HepG2 (cell line): ENCODE measurements around the gene NDUFAF8. TPM values are rescaled to one million over a fixed set of nuclear protein-coding genes. Genes with fewer than 3 reads are reported as not detected.

Source experiments
- FOSL1 ChIP-seq: sonication (generic); formaldehyde crosslinking; IDR thresholded peaks from 2 replicates; pipeline ENCODE4 v1.9.0; 2021; ENCODE audit warnings: missing genetic modification reagents, borderline replicate concordance
- HOXA3 ChIP-seq: sonication (generic); formaldehyde crosslinking; IDR thresholded peaks from 2 replicates; pipeline ENCODE4 v1.5.0; 2020; ENCODE audit warnings: missing genetic modification reagents
- RCOR2 ChIP-seq: IDR thresholded peaks from 2 replicates; pipeline ENCODE4 v1.6.1; 2016; ENCODE audit warnings: missing biosample characterization, missing genetic modification reagents
- RFXAP ChIP-seq: sonication (generic); formaldehyde crosslinking; IDR thresholded peaks from 2 replicates; pipeline ENCODE4 v1.4.0; 2020; ENCODE audit warnings: missing genetic modification reagents, borderline replicate concordance
- ZNF143 ChIP-seq: sonication (generic); formaldehyde crosslinking; IDR thresholded peaks from 2 replicates; pipeline ENCODE4 v1.4.0; 2020; ENCODE audit warnings: missing genetic modification reagents
- ZNF17 ChIP-seq: sonication (generic); formaldehyde crosslinking; IDR thresholded peaks from 2 replicates; pipeline ENCODE4 v1.5.0; 2020; ENCODE audit warnings: mild to moderate bottlenecking, missing genetic modification reagents
- ZNF235 ChIP-seq: sonication (generic); formaldehyde crosslinking; IDR thresholded peaks from 2 replicates; pipeline ENCODE4 v1.8.1; 2023; ENCODE audit warnings: mild to moderate bottlenecking, missing genetic modification reagents, borderline replicate concordance
- ZNF30 ChIP-seq: sonication (generic); formaldehyde crosslinking; IDR thresholded peaks from 2 replicates; pipeline ENCODE4 v1.5.0; 2020; ENCODE audit warnings: mild to moderate bottlenecking, missing genetic modification reagents
- ZNF570 ChIP-seq: sonication (generic); formaldehyde crosslinking; IDR thresholded peaks from 2 replicates; pipeline ENCODE4 v1.4.0; 2020; ENCODE audit warnings: mild to moderate bottlenecking, missing genetic modification reagents, borderline replicate concordance
- ZNF607 ChIP-seq: sonication (generic); formaldehyde crosslinking; IDR thresholded peaks from 2 replicates; pipeline ENCODE4 v1.5.1; 2020; ENCODE audit warnings: missing genetic modification reagents, mild to moderate bottlenecking, borderline replicate concordance
- ZNF674 ChIP-seq: sonication (generic); formaldehyde crosslinking; IDR thresholded peaks from 2 replicates; pipeline ENCODE4 v1.5.0; 2020; ENCODE audit warnings: low read depth, mild to moderate bottlenecking, missing genetic modification reagents
- ZNF776 ChIP-seq: sonication (generic); formaldehyde crosslinking; IDR thresholded peaks from 2 replicates; pipeline ENCODE4 v1.4.0; 2020; ENCODE audit warnings: mild to moderate bottlenecking, missing genetic modification reagents
- ZNF788 ChIP-seq: sonication (generic); formaldehyde crosslinking; IDR thresholded peaks from 2 replicates; pipeline ENCODE4 v1.5.0; 2020; ENCODE audit warnings: mild to moderate bottlenecking, missing genetic modification reagents, borderline replicate concordance
- ZNF879 ChIP-seq: sonication (generic); formaldehyde crosslinking; IDR thresholded peaks from 2 replicates; pipeline ENCODE4 v1.8.1; 2023; ENCODE audit warnings: missing genetic modification reagents
- polyA plus RNA-seq, 8 experiments: library from polyadenylated mRNA; depleted of rRNA in 3 of 8; stranded (reverse) in 7 of 8; unstranded in 1 of 8; fragments of >200 nt; fragmentation: Illumina TruSeq in 4 of 8; extraction: Trizol in 4 of 8; gene quantifications; 2 replicates each; pipeline versions ENCODE4 v1.2.1 to v1.2.3, GENCODE V29; 2011 to 2016; ENCODE audit warnings: low read depth in 4 of 8, missing spikeins in 1 of 8, mixed read lengths in 1 of 8; ENCODE audit not compliant: insufficient read depth in 1 of 8
- total RNA-seq, 5 experiments: library from RNA; depleted of rRNA; stranded (reverse); fragments of >200 nt; fragmentation: Illumina TruSeq; extraction: Trizol; gene quantifications; 2 replicates each; pipeline ENCODE4 v1.2.3, GENCODE V29; 2016; ENCODE audit warnings: low read depth in 1 of 5
- TF ChIP-seq, protein P1 (sequence below): sonication (generic); formaldehyde crosslinking; IDR thresholded peaks from 2 replicates; pipeline ENCODE4 v1.4.0; 2020; ENCODE audit warnings: missing genetic modification reagents, borderline replicate concordance
- TF ChIP-seq, protein P2 (sequence below): sonication (generic); formaldehyde crosslinking; conservative IDR thresholded peaks from 2 replicates; pipeline ENCODE4 v1.4.0; 2020; ENCODE audit warnings: missing genetic modification reagents
- TF ChIP-seq, protein P3 (sequence below): sonication (generic); formaldehyde crosslinking; IDR thresholded peaks from 2 replicates; pipeline ENCODE4 v1.4.0; 2020; ENCODE audit warnings: missing genetic modification reagents
- TF ChIP-seq, protein P4 (sequence below): sonication (generic); formaldehyde crosslinking; IDR thresholded peaks from 2 replicates; pipeline ENCODE4 v1.5.0; 2020; ENCODE audit warnings: mild to moderate bottlenecking, missing genetic modification reagents
- TF ChIP-seq, protein P5 (sequence below): sonication (generic); formaldehyde crosslinking; IDR thresholded peaks from 2 replicates; pipeline ENCODE4 v1.5.1; 2020; ENCODE audit warnings: missing genetic modification reagents, mild to moderate bottlenecking, borderline replicate concordance

Gene NDUFAF8
- total and polyA plus RNA-seq, 2 of the 13 experiments (the other 11 are each of a cell fraction or from before 2014, with no cell fraction given) = 75.6 to 233 TPM

DNA sequence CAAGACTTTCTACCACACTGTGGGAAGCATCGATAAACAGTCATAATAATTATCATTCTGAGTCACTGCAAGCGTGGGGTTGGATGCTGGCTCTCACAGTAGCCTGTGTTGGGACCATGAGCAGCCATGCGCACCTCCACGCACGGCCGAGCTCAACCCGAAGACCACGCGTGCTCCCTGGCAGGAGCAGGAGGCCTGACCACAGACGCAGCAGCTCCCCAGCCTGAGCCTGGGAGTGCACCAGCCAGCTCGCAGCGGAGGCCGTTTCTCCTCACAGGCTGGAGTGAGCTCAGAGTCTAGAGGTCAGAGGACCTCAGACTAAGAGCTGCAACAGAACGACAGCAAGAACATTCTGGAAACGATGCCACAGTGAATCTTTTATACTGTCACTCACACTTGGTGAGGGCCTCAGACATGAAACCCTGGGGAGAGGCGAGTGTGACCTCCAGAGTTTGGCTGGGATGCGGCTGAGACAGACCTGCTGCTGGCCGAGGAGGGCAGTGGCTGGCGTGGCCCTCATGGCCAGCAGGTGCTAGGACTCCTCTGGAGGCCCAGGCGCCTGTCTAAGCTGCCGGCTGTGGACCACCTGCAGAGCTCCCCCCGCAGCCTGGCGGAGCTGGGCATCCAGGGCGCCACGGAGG is 6.0 kb downstream of the NDUFAF8 start (continued):
- TF ChIP-seq, protein P1, sequence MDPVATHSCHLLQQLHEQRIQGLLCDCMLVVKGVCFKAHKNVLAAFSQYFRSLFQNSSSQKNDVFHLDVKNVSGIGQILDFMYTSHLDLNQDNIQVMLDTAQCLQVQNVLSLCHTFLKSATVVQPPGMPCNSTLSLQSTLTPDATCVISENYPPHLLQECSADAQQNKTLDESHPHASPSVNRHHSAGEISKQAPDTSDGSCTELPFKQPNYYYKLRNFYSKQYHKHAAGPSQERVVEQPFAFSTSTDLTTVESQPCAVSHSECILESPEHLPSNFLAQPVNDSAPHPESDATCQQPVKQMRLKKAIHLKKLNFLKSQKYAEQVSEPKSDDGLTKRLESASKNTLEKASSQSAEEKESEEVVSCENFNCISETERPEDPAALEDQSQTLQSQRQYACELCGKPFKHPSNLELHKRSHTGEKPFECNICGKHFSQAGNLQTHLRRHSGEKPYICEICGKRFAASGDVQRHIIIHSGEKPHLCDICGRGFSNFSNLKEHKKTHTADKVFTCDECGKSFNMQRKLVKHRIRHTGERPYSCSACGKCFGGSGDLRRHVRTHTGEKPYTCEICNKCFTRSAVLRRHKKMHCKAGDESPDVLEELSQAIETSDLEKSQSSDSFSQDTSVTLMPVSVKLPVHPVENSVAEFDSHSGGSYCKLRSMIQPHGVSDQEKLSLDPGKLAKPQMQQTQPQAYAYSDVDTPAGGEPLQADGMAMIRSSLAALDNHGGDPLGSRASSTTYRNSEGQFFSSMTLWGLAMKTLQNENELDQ (CRISPR knock-in tag) = 0 out of 2 replicates have a peak, but pooled peaks have one; percentile 6
- TF ChIP-seq, protein P2, sequence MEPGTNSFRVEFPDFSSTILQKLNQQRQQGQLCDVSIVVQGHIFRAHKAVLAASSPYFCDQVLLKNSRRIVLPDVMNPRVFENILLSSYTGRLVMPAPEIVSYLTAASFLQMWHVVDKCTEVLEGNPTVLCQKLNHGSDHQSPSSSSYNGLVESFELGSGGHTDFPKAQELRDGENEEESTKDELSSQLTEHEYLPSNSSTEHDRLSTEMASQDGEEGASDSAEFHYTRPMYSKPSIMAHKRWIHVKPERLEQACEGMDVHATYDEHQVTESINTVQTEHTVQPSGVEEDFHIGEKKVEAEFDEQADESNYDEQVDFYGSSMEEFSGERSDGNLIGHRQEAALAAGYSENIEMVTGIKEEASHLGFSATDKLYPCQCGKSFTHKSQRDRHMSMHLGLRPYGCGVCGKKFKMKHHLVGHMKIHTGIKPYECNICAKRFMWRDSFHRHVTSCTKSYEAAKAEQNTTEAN (CRISPR knock-in tag) = 0 out of 2 replicates have a peak, but pooled peaks have one; percentile 15
- TF ChIP-seq, protein P3, sequence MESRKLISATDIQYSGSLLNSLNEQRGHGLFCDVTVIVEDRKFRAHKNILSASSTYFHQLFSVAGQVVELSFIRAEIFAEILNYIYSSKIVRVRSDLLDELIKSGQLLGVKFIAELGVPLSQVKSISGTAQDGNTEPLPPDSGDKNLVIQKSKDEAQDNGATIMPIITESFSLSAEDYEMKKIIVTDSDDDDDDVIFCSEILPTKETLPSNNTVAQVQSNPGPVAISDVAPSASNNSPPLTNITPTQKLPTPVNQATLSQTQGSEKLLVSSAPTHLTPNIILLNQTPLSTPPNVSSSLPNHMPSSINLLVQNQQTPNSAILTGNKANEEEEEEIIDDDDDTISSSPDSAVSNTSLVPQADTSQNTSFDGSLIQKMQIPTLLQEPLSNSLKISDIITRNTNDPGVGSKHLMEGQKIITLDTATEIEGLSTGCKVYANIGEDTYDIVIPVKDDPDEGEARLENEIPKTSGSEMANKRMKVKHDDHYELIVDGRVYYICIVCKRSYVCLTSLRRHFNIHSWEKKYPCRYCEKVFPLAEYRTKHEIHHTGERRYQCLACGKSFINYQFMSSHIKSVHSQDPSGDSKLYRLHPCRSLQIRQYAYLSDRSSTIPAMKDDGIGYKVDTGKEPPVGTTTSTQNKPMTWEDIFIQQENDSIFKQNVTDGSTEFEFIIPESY (CRISPR knock-in tag) = peak; percentile 94
- TF ChIP-seq ZNF674 (0 out of 2 replicates have a peak, but pooled peaks have one; percentile 37), RCOR2 (CRISPR knock-in tag) (no peak), ZNF879 (CRISPR knock-in tag) (0 out of 2 replicates have a peak, but pooled peaks have one; percentile 54), ZNF143 (CRISPR knock-in tag) (0 out of 2 replicates have a peak, but pooled peaks have one; percentile 22), ZNF17 (CRISPR knock-in tag) (no peak), ZNF235 (peak; percentile 54; the same call in 1 of the 2 replicates), FOSL1 (CRISPR knock-in tag) (no peak), ZNF607 (CRISPR knock-in tag) (0 out of 2 replicates have a peak, but pooled peaks have one; percentile 25), ZNF570 (CRISPR knock-in tag) (no peak), HOXA3 (CRISPR knock-in tag) (peak; percentile 8; the same call in 1 of the 2 replicates), ZNF776 (CRISPR knock-in tag) (0 out of 2 replicates have a peak, but pooled peaks have one; percentile 39), ZNF788 (peak; percentile 17; the same call in 1 of the 2 replicates), RFXAP (CRISPR knock-in tag) (0 out of 2 replicates have a peak, but pooled peaks have one; percentile 27), ZNF30 (CRISPR knock-in tag) (no peak)
- TF ChIP-seq, protein P4, sequence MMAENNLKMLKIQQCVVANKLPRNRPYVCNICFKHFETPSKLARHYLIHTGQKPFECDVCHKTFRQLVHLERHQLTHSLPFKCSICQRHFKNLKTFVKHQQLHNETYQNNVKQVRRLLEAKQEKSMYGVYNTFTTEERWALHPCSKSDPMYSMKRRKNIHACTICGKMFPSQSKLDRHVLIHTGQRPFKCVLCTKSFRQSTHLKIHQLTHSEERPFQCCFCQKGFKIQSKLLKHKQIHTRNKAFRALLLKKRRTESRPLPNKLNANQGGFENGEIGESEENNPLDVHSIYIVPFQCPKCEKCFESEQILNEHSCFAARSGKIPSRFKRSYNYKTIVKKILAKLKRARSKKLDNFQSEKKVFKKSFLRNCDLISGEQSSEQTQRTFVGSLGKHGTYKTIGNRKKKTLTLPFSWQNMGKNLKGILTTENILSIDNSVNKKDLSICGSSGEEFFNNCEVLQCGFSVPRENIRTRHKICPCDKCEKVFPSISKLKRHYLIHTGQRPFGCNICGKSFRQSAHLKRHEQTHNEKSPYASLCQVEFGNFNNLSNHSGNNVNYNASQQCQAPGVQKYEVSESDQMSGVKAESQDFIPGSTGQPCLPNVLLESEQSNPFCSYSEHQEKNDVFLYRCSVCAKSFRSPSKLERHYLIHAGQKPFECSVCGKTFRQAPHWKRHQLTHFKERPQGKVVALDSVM (CRISPR knock-in tag) = peak; percentile 45; the same call in 1 of the 2 replicates
- TF ChIP-seq, protein P5, sequence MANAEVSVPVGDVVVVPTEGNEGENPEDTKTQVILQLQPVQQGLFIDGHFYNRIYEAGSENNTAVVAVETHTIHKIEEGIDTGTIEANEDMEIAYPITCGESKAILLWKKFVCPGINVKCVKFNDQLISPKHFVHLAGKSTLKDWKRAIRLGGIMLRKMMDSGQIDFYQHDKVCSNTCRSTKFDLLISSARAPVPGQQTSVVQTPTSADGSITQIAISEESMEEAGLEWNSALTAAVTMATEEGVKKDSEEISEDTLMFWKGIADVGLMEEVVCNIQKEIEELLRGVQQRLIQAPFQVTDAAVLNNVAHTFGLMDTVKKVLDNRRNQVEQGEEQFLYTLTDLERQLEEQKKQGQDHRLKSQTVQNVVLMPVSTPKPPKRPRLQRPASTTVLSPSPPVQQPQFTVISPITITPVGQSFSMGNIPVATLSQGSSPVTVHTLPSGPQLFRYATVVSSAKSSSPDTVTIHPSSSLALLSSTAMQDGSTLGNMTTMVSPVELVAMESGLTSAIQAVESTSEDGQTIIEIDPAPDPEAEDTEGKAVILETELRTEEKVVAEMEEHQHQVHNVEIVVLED = peak; percentile 34; the same call in 1 of the 2 replicates
